Neutrophil (primary cell): ENCODE results near the gene LDB2.

Experiments
- H3K27ac ChIP-seq: fragments of 200-600 bp; sonication (generic); 2 replicates; pipeline ENCODE4 v1.5.1; 2016; ENCODE audit warnings: mild to moderate bottlenecking, moderate library complexity
- H3K27me3 ChIP-seq: fragments of 200-600 bp; sonication (generic); 2 replicates; pipeline ENCODE4 v1.6.0; 2016; ENCODE audit warnings: mild to moderate bottlenecking
- H3K36me3 ChIP-seq: fragments of 200-600 bp; sonication (generic); 2 replicates; pipeline ENCODE4 v1.5.1; 2017
- H3K4me1 ChIP-seq, 2 experiments: fragments of 200-600 bp in 1 of 2; sonication (generic) in 1 of 2; 1 replicate in 1 of 2; 2 replicates in 1 of 2; pipeline versions ENCODE4 v1.5.1 to v1.6.1; 2013 to 2016; ENCODE audit warnings: low read depth in 1 of 2, low read length in 1 of 2, mild to moderate bottlenecking in 1 of 2, moderate library complexity in 1 of 2; ENCODE audit not compliant: control insufficient read depth in 1 of 2, insufficient read depth in 1 of 2
- H3K4me3 ChIP-seq, 2 experiments: fragments of 200-600 bp in 1 of 2; sonication (generic) in 1 of 2; 1 replicate in 1 of 2; 2 replicates in 1 of 2; pipeline ENCODE4 v1.5.1; 2013 to 2016; ENCODE audit warnings: low read depth in 1 of 2, low read length in 1 of 2, mild to moderate bottlenecking in 1 of 2, moderate library complexity in 1 of 2
- H3K9me3 ChIP-seq: fragments of 200-600 bp; sonication (generic); 2 replicates; pipeline ENCODE4 v1.5.1; 2016
- CTCF ChIP-seq: fragments of 200-600 bp; sonication (generic); IDR thresholded peaks from 2 replicates; pipeline ENCODE4 v1.5.1; 2016; ENCODE audit warnings: antibody characterized with exemption

The LDB2 gene

GRCh38 chr4:16772366-16772850 is 126.0 kb downstream of the LDB2 start:
- no peak for TF ChIP-seq CTCF
- no peak overlapping the region for H3K4me3 ChIP-seq
- H3K4me1 ChIP-seq, result no peaks in the 10 kb centered on the region
- H3K9me3 ChIP-seq, result no peaks in the 10 kb centered on the region
- no peak overlapping the region for H3K27ac ChIP-seq
- H3K27me3 ChIP-seq, result peaks cover 3% of the 10 kb centered on the region
- no peaks in the 10 kb centered on the region for H3K36me3 ChIP-seq

GRCh38 chr4:16770710-16771285 is 127.6 kb downstream of the LDB2 start:
- H3K27ac ChIP-seq, result no peak overlapping the region
- H3K4me3 ChIP-seq, result no peak overlapping the region
- no peaks in the 10 kb centered on the region for H3K4me1 ChIP-seq
- no peak for TF ChIP-seq CTCF
- no peaks in the 10 kb centered on the region for H3K9me3 ChIP-seq
- peaks cover 5% of the 10 kb centered on the region for H3K27me3 ChIP-seq
- H3K36me3 ChIP-seq, result no peaks in the 10 kb centered on the region

GRCh38 chr4:16767861-16768260 is 130.6 kb downstream of the LDB2 start:
- no peak overlapping the region for H3K27ac ChIP-seq
- no peak overlapping the region for H3K4me3 ChIP-seq
- no peaks in the 10 kb centered on the region for H3K9me3 ChIP-seq
- TF ChIP-seq CTCF, result no peak
- H3K27me3 ChIP-seq, result peaks cover 5% of the 10 kb centered on the region
- no peaks in the 10 kb centered on the region for H3K36me3 ChIP-seq
- H3K4me1 ChIP-seq, result no peaks in the 10 kb centered on the region

GRCh38 chr4:16767251-16767650 is 131.2 kb downstream of the LDB2 start:
- no peak overlapping the region for H3K4me3 ChIP-seq
- H3K27me3 ChIP-seq, result peaks cover 5% of the 10 kb centered on the region
- no peaks in the 10 kb centered on the region for H3K4me1 ChIP-seq
- H3K36me3 ChIP-seq, result no peaks in the 10 kb centered on the region
- no peak for TF ChIP-seq CTCF
- H3K9me3 ChIP-seq, result no peaks in the 10 kb centered on the region
- H3K27ac ChIP-seq, result no peak overlapping the region

- Histone ChIP-seq H3K27me3 (peaks cover 5% of the 10 kb centered on the region), H3K4me3 (no peak overlapping the region), H3K27ac (no peak overlapping the region), H3K4me1 (no peaks in the 10 kb centered on the region), H3K36me3 (no peaks in the 10 kb centered on the region), H3K9me3 (no peaks in the 10 kb centered on the region)
- no peak for TF ChIP-seq CTCF
Observed at GRCh38 chr4:16765546-16765945, 132.9 kb downstream of the LDB2 start.

- H3K9me3 ChIP-seq, result no peaks in the 10 kb centered on the region
- no peak overlapping the region for H3K27ac ChIP-seq
- H3K4me3 ChIP-seq, result no peak overlapping the region
- H3K27me3 ChIP-seq, result peaks cover 5% of the 10 kb centered on the region
- no peak for TF ChIP-seq CTCF
- H3K4me1 ChIP-seq, result no peaks in the 10 kb centered on the region
- H3K36me3 ChIP-seq, result no peaks in the 10 kb centered on the region
Observed at GRCh38 chr4:16764622-16765021, 133.8 kb downstream of the LDB2 start.
